Muscle layer of colon (tissue), 2 donors: ENCODE results near the gene NPAS3.

ENCODE experiments used
- H3K27ac ChIP-seq: one replicate; pipeline ENCODE4 v1.7.0; 2013; ENCODE audit warnings: low read depth, mild to moderate bottlenecking, low read length, moderate library complexity
- H3K27me3 ChIP-seq, 2 donors: one replicate each; pipeline ENCODE4 v1.7.0; 2013; ENCODE audit warnings: low read length in 2 of 2, mild to moderate bottlenecking in 2 of 2; ENCODE audit not compliant: insufficient read depth in 2 of 2, control insufficient read depth in 1 of 2
- H3K36me3 ChIP-seq: one replicate; pipeline ENCODE4 v1.7.0; 2013; ENCODE audit warnings: mild to moderate bottlenecking, low read length; ENCODE audit not compliant: insufficient read depth
- H3K4me1 ChIP-seq: one replicate; pipeline ENCODE4 v1.7.0; 2013; ENCODE audit warnings: mild to moderate bottlenecking, low read length; ENCODE audit not compliant: insufficient read depth
- H3K4me3 ChIP-seq, 2 donors: one replicate each; pipeline ENCODE4 v1.7.0; 2013; ENCODE audit warnings: low read length in 2 of 2, low read depth in 1 of 2, mild to moderate bottlenecking in 1 of 2, moderate library complexity in 1 of 2
- H3K9ac ChIP-seq: one replicate; pipeline ENCODE4 v1.7.0; 2013; ENCODE audit warnings: low read length
- H3K9me3 ChIP-seq: one replicate; pipeline ENCODE4 v1.7.0; 2013; ENCODE audit warnings: mild to moderate bottlenecking, low read length
- donor health status: abdominal sarcoma.
- donor health status: Adenocarcinoma of cecum.

NPAS3 gene

GRCh38 chr14:33782923-33783322 lies 844.2 kb downstream of the NPAS3 start:
- no peaks in the 10 kb centered on the region for H3K9me3 ChIP-seq
- no peak overlapping the region for H3K9ac ChIP-seq
- no peak overlapping the region for H3K27ac ChIP-seq
- no peaks in the 10 kb centered on the region for H3K27me3 ChIP-seq
- H3K4me1 ChIP-seq, result no peaks in the 10 kb centered on the region
- H3K36me3 ChIP-seq, result no peaks in the 10 kb centered on the region
- no peak overlapping the region for H3K4me3 ChIP-seq

- Histone ChIP-seq H3K4me1 (no peaks in the 10 kb centered on the region), H3K36me3 (no peaks in the 10 kb centered on the region), H3K9ac (no peak overlapping the region), H3K4me3 (no peak overlapping the region), H3K27ac (no peak overlapping the region), H3K27me3 (no peaks in the 10 kb centered on the region), H3K9me3 (no peaks in the 10 kb centered on the region)
Measured at GRCh38 chr14:33786091-33786825, 847.6 kb downstream of the NPAS3 start.

- H3K9ac ChIP-seq, result no peak overlapping the region
- no peaks in the 10 kb centered on the region for H3K9me3 ChIP-seq
- H3K4me1 ChIP-seq, result peaks cover 12% of the 10 kb centered on the region
- no peaks in the 10 kb centered on the region for H3K36me3 ChIP-seq
- H3K27ac ChIP-seq, result no peak overlapping the region
- H3K4me3 ChIP-seq, result no peak overlapping the region
- H3K27me3 ChIP-seq, result no peaks in the 10 kb centered on the region
Measured at GRCh38 chr14:33788161-33788560, 849.5 kb downstream of the NPAS3 start.

GRCh38 chr14:33790996-33791395 lies 852.3 kb downstream of the NPAS3 start:
- Histone ChIP-seq H3K4me1 (peaks cover 14% of the 10 kb centered on the region), H3K4me3 (no peak overlapping the region), H3K27ac (no peak overlapping the region)

GRCh38 chr14:33792009-33792719 lies 853.5 kb downstream of the NPAS3 start:
- Histone ChIP-seq H3K4me1 (peaks cover 14% of the 10 kb centered on the region), H3K4me3 (peak overlapping the region in 1 of 2 donors; percentile 62)

More at GRCh38 chr14:33790996-33791395, 852.3 kb downstream of the NPAS3 start:
- H3K9ac ChIP-seq, result no peak overlapping the region
- H3K36me3 ChIP-seq, result no peaks in the 10 kb centered on the region
- H3K27me3 ChIP-seq, result no peaks in the 10 kb centered on the region
- no peaks in the 10 kb centered on the region for H3K9me3 ChIP-seq

GRCh38 chr14:33792720-33793368 lies 854.2 kb downstream of the NPAS3 start:
- Histone ChIP-seq H3K4me1 (peaks cover 14% of the 10 kb centered on the region), H3K27ac (no peak overlapping the region), H3K9me3 (no peaks in the 10 kb centered on the region), H3K9ac (peak overlapping the region; percentile 30), H3K4me3 (peak overlapping the region; percentile 7 to 62), H3K27me3 (no peaks in the 10 kb centered on the region), H3K36me3 (no peaks in the 10 kb centered on the region)

More at GRCh38 chr14:33792009-33792719, 853.5 kb downstream of the NPAS3 start:
- Histone ChIP-seq H3K9ac (no peak overlapping the region), H3K36me3 (no peaks in the 10 kb centered on the region), H3K9me3 (no peaks in the 10 kb centered on the region), H3K27ac (no peak overlapping the region), H3K27me3 (no peaks in the 10 kb centered on the region)

GRCh38 chr14:33793398-33794110 lies 854.9 kb downstream of the NPAS3 start:
- no peaks in the 10 kb centered on the region for H3K36me3 ChIP-seq
- H3K9me3 ChIP-seq, result no peaks in the 10 kb centered on the region
- H3K9ac ChIP-seq, result peak overlapping the region; percentile 30
- H3K4me3 ChIP-seq, result peak overlapping the region in 1 of 2 donors; percentile 62
- H3K4me1 ChIP-seq, result peaks cover 14% of the 10 kb centered on the region
- H3K27ac ChIP-seq, result no peak overlapping the region
- H3K27me3 ChIP-seq, result no peaks in the 10 kb centered on the region

GRCh38 chr14:33794791-33795305 lies 856.2 kb downstream of the NPAS3 start:
- Histone ChIP-seq H3K4me1 (peaks cover 14% of the 10 kb centered on the region), H3K4me3 (no peak overlapping the region), H3K9me3 (no peaks in the 10 kb centered on the region), H3K9ac (no peak overlapping the region), H3K27me3 (peaks cover 0 to 6% of the 10 kb centered on the region in 2 donors), H3K36me3 (no peaks in the 10 kb centered on the region), H3K27ac (no peak overlapping the region)

- H3K9me3 ChIP-seq, result no peaks in the 10 kb centered on the region
- H3K4me1 ChIP-seq, result peaks cover 14% of the 10 kb centered on the region
- peaks cover 0 to 17% of the 10 kb centered on the region in 2 donors for H3K27me3 ChIP-seq
- H3K4me3 ChIP-seq, result no peak overlapping the region
- H3K36me3 ChIP-seq, result no peaks in the 10 kb centered on the region
- no peak overlapping the region for H3K27ac ChIP-seq
- H3K9ac ChIP-seq, result no peak overlapping the region
Measured at GRCh38 chr14:33796356-33796755, 857.7 kb downstream of the NPAS3 start.

- peaks cover 0 to 17% of the 10 kb centered on the region in 2 donors for H3K27me3 ChIP-seq
- no peaks in the 10 kb centered on the region for H3K9me3 ChIP-seq
- no peaks in the 10 kb centered on the region for H3K36me3 ChIP-seq
- H3K9ac ChIP-seq, result no peak overlapping the region
- H3K4me1 ChIP-seq, result no peaks in the 10 kb centered on the region
- H3K4me3 ChIP-seq, result peak overlapping the region in 1 of 2 donors; percentile 18
- no peak overlapping the region for H3K27ac ChIP-seq
Measured at GRCh38 chr14:33799705-33800570, 861.3 kb downstream of the NPAS3 start.
